Peyer's patch (tissue), 4 donors: Measurements from ENCODE around the gene HYAL2.

ENCODE experiments used
- CTCF ChIP-seq, 6 experiments: fragments of 450-650 bp in 4 of 6; fragments of 200-600 bp in 2 of 6; sonication (generic) in 1 of 6; IDR thresholded peaks; one replicate each; pipeline ENCODE4 v1.5.1; 2017 to 2019; ENCODE audit warnings: antibody characterized with exemption in 6 of 6, mild to moderate bottlenecking in 3 of 6, moderate library complexity in 1 of 6
- POLR2A ChIP-seq, 2 donors: fragments of 450-650 bp; IDR thresholded peaks; one replicate each; pipeline ENCODE4 v1.5.1; 2017; ENCODE audit warnings: antibody characterized with exemption in 2 of 2, mild to moderate bottlenecking in 2 of 2, moderate library complexity in 2 of 2

DNA sequence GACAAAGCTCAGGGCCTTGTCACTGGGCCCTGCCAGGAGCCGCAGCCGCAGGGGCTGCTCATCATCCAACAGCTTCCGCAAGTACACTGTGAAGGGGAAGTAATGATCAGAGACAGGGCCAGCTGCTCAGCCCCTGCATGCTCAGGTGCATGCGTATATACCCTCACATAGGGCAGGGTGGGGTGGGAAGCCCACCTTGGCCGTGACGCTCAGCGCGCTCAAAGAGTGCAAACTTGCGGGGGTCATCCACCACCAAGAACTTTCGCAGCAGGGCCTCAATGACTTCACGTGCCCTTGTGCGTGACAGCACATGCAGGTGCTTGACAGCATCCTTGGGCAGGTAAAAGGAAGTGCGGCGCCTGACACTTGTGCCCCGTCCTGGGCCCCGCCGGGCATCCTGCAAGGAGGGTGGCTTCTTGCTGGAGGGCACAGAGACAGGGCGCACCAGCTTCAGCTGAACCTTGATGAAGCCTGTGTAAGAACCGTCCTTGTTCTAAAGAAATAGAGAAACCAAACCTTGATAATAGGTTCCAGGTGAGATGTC lies 8.9 kb upstream of the HYAL2 start:
- TF ChIP-seq CTCF (IDR thresholded peaks at IDR 0.05) (no peak), POLR2A (IDR thresholded peaks at IDR 0.05) (no peak)
